Gastroesophageal sphincter (tissue), 3 donors: ENCODE data around the gene OLFM2.

Source experiments
- CTCF ChIP-seq, 4 experiments: fragments of 200-600 bp in 2 of 4; fragments of 450-650 bp in 2 of 4; sonication (generic) in 1 of 4; IDR thresholded peaks; one replicate each; pipeline ENCODE4 v1.5.1; 2017 to 2019; ENCODE audit warnings: antibody characterized with exemption in 4 of 4, mild to moderate bottlenecking in 2 of 4, moderate library complexity in 2 of 4
- POLR2AphosphoS5 ChIP-seq: sonication (generic); formaldehyde crosslinking; IDR thresholded peaks from one replicate; pipeline ENCODE4 v1.6.1; 2017; ENCODE audit warnings: antibody characterized with exemption

- TF ChIP-seq CTCF (IDR thresholded peaks at IDR 0.05): no peak
- no peak for TF ChIP-seq POLR2AphosphoS5
Observed at GRCh38 chr19:9916719-9917118, 19.6 kb downstream of the OLFM2 start.
